GM12873 (cell line): ENCODE measurements around the gene BMF.

Experiments
- TF ChIP-seq, protein P1 (sequence below): IDR thresholded peaks from 2 replicates; pipeline ENCODE4 v1.5.1; 2012; ENCODE audit warnings: low read depth, mild to moderate bottlenecking, moderate library complexity, low read length, control low read depth; ENCODE audit not compliant: insufficient read depth; ENCODE audit errors: missing control alignments

Gene BMF

GRCh38 chr15:40080104-40080503 is 28.6 kb downstream of the BMF start:
- TF ChIP-seq, protein P1, sequence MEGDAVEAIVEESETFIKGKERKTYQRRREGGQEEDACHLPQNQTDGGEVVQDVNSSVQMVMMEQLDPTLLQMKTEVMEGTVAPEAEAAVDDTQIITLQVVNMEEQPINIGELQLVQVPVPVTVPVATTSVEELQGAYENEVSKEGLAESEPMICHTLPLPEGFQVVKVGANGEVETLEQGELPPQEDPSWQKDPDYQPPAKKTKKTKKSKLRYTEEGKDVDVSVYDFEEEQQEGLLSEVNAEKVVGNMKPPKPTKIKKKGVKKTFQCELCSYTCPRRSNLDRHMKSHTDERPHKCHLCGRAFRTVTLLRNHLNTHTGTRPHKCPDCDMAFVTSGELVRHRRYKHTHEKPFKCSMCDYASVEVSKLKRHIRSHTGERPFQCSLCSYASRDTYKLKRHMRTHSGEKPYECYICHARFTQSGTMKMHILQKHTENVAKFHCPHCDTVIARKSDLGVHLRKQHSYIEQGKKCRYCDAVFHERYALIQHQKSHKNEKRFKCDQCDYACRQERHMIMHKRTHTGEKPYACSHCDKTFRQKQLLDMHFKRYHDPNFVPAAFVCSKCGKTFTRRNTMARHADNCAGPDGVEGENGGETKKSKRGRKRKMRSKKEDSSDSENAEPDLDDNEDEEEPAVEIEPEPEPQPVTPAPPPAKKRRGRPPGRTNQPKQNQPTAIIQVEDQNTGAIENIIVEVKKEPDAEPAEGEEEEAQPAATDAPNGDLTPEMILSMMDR: no peak

DNA sequence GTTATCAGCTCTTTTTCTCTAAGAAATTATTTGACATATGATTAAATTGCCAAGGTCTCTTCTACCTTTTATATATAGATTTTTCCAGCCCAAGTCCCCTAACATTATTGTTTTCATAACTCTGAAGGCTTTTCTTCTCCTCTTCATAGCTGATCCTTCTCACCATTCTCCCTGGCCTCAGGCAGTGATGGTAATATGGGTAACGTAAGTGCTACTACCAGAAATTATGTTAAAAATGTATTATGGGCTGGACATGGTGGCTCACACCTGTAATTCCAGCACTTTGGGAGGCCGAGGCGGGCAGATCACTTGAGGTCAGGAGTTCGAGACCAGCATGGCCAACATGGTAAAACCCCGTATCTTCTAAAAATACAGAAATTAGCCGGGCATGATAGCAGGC is 29.2 kb downstream of the BMF start:
- TF ChIP-seq, protein P1: no peak

- TF ChIP-seq, protein P1: no peak
These were observed 33.2 kb downstream of the BMF start for GRCh38 chr15:40075298-40076044.

- TF ChIP-seq, protein P1: no peak
These were observed 36.3 kb downstream of the BMF start for GRCh38 chr15:40072216-40072990.

DNA sequence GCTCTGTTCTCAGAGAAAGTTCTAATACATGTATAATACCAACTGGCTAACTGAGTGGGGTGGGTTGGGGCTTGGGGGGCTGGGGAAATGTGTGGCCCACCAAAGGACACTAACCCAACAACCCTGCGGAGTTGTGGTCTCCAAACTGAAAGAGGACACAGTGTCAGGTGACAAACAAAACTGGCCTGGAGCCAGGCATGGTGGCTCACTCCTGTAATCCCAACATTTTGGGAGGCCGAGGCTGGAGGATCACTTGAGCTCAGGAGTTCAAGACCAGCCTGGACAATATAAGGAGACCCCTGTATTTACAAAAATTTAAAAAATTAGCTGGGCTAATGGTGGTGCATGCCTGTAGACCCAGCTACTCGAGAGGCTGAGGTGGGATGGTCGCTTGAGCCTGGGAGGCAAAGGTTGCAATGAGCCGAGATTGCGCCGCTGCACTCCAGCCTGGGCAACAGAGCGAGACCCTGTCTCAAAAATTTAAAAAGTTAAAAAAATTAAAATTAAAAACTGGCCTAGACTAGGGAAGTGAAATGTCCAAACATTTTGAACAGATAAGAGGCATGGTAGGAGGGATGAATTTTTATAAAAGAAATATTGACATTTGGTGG is 38.0 kb downstream of the BMF start:
- TF ChIP-seq, protein P1: no peak

DNA sequence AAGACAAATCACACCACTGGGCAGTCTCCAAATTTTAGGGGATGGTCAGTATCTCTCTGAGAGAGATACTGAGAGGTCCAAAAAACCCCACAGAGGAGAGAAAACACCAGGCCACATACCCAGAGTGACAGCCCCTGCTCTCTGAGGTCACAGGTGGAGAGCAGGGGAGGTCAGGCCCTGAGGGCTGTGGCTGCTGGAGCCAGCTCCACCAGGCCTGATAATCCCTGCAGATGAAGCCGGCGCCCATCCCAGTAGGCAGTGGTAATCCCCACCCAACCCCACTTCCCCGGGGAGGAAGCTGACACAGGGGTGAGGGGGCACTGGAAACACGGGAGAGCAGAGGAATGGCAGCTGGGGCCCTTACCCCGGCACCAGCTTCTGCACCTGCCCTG is 38.5 kb downstream of the BMF start:
- TF ChIP-seq, protein P1: no peak
